NCI-H526 (cell line): ENCODE measurements around the gene TBX1.
A peak's percentile ranks its signal among the peaks of the same experiment; 100 is the strongest.
"Not testable (repeated sequence)": the region's sequence is repeated elsewhere in the genome, so short reads cannot be mapped to it uniquely, and the experiment has no call there.

Experiments
- DNase-seq, 2 experiments: peaks; one replicate each; lab custom pipeline; 2025; lab: John Stamatoyannopoulos, UW

Gene TBX1

DNA sequence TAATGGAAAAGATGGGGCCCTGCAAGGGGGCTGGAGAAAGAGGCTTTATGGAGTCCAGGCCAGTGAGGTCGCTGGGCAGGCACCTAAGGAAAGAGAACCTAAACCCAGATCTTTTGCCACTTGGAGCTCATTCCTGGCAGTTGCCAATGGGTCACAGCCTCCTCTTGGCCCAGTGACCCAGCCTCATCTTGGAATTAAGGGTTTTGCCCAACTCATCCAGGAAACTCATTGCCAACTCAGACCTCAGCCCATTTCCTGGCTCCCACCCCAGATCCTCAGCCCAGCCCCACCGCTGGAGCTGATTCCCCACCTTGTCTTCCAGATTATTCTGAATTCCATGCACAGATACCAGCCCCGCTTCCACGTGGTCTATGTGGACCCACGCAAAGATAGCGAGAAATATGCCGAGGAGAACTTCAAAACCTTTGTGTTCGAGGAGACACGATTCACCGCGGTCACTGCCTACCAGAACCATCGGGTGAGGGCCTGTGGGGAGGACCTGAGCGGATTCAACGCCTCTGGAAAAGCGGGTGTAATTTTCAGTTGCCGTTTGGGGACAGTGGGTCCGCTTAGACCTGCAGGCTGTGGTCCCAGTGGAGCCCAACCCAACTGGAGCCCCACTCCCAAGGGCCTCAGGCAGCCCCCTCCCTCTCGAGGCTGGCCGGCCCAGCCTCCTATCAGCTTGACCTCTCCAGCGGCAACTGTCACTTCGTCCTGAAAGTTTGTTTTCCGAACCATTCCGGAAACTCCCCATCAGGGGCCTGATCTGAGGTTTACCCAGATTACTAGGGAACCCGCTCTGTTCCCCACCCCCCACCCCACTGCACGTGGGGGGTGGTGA is 4.3 kb downstream of the TBX1 start:
- no peak for DNase-seq

DNA sequence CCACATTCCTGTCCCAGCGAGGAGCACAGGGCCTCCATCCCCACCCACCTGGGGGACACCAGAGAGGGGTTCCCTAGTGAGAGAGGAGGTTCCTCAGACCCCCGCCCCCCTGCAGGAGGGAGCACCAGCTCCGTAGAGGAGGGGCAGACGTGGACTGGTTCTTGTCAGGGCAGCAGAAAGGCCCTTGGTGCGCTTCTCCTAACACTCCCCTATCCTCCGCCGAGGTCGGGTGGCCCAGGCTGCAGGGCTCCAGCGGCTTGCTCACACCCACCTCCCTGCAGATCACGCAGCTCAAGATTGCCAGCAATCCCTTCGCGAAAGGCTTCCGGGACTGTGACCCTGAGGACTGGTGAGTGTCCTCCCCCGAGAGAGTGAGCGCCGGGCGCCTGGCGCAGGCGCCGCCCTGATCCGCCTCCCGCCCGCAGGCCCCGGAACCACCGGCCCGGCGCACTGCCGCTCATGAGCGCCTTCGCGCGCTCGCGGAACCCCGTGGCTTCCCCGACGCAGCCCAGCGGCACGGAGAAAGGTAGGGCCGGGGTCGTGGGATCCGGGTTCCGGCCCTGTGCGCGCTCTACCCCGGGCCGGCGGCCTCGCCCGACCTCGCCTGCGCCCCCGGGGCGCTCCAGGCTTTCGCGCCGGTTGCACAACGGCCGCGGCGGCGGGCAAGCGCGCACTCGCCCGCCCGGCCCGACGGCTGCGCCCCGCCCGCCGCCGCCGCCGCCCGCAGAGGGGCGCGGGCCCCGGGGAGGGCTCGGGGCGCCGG is 5.1 kb downstream of the TBX1 start:
- no peak for DNase-seq

DNA sequence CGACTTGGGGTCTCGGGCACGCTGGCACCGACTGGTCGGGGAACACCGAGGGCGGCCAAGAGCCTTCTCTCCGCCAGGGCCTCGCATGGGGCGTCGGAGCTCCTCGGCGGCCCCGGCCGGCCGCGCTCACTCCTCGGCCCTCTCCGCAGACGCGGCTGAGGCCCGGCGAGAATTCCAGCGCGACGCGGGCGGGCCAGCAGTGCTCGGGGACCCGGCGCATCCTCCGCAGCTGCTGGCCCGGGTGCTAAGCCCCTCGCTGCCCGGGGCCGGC is 5.6 kb downstream of the TBX1 start:
- no peak for DNase-seq

DNA sequence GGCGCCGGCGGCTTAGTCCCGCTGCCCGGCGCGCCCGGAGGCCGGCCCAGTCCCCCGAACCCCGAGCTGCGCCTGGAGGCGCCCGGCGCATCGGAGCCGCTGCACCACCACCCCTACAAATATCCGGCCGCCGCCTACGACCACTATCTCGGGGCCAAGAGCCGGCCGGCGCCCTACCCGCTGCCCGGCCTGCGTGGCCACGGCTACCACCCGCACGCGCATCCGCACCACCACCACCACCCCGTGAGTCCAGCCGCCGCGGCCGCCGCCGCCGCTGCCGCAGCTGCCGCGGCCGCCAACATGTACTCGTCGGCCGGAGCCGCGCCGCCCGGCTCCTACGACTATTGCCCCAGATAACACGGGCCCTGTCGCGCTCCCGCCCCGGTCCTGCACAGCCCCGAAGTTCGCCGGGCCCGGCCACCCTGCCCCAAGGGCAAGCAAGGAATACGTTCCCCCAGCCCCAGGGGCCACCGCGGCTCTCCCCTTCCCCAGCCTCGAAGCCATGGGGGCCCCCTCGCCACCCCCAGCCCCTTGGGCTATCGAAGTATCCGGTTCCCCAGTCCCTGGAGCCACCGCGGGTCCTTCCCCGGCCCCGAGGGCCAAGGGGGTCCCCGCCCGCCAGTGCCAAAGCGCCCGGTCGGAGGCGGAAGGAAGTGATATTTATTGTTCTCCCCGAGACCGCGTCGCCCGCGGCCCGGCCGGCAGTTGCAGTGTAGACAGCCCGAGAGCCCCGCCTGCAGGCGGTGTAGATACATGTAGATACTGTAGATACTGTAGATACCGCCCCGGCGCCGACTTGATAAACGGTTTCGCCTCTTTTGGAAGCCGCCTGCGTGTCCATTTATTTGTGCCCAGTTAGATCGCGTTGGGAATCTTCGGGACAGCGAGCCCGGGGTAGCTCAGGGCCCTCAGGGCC is 6.2 kb downstream of the TBX1 start:
- peak in 1 of 2 experiments; percentile 17 for DNase-seq

DNA sequence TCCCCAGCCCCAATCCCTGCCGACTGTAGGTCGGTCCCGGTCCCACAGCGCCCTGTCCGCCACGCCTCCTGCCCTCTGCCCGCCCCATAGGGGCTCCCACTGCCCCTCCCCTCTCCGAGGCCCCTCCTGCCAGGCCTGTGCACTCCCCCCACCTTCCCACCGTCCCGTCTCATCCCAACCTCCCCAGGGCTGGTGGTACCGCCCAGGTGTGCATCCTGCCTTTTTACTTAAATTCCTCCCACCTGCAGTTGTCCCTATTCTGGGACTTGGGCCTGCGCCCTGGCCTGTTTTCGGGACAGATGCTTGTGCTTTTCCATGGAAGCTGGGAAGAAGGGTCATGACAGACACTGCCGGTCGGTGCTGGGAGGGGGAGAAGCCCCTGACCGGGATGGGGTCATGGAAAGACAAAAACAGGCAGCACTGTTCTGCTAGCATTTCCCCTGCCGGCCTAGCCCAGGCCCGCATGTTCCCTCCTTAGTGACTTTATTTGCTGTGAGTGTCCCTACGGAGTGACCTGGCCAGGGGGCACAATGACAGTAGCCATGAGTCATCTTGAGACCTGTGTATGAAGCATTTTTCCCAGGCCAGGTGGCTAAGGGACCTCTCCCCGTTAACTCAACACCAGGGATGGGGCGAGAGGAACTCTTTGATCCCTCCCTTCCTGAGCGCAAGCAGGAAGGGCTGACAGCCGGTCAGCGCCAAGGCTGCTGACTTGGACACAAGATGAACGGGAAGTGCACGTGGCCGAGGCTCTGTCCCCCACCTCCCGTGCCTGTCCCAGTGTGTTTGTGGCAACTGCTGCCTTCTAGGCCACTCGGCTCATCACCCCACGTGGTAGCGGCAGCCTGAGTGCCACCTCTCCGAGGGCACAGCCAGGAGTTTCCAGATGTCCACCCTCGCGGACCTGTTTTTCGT is 7.1 kb downstream of the TBX1 start:
- DNase-seq, result no peak

DNA sequence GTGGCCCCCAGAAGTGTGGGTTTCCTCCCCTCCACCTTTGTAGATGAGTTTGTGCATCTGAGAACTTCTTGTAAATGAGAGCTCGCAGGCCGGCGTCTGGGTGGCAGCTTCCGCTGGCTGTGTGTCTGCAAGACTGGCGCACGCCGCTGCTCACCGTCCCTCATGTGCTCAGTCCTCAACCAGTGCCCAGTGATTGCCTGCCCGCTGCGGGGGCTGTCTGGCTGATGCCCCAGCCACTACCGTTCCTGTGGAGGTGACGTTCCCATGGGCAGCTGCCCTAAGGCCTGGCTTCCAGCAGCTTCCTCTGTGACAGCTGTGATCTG is 8.8 kb downstream of the TBX1 start:
- no peak for DNase-seq

DNA sequence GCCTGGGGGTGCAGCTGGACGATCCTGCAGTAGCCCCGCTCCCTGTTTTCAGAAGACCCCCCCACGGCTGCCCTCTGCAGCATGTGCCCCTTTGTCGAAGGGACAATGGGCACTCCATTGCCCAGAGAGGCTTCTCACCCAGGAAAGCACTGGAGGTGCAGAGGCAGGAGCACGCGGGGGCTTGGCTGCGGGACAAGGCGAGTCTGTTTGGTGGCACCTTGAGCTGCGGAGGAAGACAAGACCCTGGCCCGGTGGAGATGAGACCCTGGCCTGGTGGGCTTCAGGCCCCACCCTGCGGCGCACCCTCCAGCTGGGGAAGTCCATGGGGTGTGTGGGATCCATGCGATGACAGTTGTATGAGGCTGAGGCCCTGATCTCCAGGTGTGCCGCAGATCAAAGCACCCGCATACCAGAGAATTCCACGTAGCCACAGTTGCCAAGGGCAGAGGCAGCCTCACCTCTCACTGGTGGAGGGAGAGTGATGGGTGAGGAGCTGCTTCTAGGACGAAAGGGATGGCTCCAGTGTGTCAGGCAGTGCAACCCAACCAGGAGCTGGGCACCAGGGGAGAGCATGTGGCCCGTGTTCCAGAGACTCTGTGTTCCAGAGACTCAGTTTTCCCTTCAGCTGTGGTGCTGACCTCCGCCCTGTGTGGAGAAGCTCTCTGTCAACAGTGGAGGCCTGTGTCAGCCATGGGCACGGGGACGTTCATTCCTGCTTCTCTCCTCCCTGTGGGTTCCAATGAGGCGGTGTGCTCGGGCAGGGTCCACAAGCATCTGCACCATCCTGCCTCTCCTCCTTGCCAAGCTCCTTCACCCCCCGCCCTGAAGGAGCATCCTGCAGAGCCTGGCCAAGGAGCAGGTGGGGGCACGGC is 10.0 kb downstream of the TBX1 start:
- no peak for DNase-seq

DNA sequence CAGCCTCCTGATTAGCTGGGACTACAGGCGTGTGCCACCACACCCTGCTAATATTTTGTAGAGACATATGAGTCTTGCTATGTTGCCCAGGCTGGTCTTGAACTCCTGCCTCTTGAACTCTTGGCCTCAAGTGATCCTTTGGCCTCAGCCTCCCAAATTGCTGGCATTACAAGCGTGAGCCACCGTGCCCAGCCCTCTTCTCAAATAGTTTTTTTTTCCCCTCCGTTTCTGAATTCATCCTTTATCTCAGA is 11.8 kb downstream of the TBX1 start:
- DNase-seq, result no peak

DNA sequence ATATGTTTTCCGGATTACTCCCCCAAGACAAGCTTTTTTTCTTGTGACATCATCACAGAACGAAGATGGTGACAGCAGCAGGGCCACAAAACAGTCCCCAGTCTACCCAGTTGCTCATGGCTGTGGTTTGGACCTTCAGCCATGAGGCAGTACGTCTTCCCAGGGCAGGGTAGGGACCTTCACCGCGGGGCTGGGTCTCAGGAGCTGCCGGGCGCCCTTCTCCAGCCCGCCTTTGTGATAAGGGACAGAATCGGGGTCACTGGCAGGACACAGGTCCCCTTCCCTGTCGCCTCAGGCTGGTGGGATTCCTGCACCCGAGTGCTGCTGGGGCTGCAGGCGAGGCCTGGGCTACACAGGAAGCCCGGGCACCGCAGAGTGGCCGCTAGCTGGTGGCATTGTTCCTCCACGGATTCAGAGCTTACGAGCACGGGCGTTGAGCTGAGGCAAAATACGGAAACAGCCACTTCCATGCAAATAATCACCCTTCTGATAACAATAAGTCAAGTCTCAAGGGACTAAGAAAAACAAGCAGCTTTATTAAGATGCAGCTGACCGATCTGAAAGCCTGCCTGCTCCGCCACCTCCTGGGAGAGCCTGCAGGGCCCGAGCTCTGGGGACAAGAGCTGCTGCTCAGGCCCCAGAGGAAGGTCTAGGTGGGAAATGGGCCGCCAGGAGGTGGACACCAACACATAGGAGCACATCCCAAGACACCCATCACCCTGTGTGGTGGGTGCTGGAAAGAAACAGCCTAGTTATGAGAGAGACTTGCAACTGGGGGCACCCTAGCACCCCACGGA is 12.3 kb downstream of the TBX1 start:
- DNase-seq, result peak; percentile 90 to 92

DNA sequence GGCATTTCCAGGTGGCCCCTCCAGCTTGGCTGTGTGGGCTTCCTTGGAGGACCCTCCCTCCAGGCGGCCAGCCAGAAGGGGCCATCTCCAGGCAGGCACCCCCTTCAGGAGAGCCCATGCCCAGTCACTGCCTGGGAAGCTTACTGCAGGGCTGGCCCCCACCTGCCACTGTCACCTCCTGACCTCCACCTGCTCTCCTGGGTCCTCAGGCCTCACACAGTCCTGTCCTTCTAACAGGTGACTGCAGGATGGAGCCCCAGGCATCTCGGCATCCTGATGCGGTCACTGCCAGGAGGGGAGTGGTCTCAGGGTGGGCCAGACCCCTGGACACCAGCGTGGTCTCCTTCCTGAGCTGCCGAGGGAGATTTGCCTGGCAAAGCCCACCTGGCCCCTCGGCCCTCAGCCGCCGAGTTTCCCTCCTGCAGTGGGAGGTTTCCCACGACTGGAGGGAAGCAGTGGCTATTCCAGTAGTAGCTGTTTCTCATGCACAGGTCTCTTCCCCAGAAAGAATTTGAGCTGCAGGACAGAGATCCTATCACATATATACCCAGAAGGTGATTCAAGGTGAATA is 13.0 kb downstream of the TBX1 start:
- DNase-seq, result no peak

DNA sequence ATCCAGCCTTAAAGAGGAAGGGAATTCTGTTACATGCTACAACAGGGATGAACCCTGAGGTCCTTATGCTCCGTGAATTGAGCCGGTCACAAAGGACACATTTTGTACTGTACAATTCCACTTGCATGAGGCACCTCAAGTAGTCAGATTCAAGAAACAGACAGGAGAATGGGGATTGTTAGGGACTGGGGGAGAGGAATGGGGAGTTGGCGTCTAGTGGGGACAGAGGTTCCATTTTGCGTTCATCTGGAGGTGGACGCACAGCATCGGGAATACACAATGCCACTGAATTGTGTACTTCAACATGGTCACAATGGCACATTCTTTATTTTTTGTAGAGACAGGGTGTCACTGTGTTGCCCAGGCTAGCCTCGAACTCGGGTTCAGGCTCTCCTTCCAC is 14.1 kb downstream of the TBX1 start:
- no peak for DNase-seq

DNA sequence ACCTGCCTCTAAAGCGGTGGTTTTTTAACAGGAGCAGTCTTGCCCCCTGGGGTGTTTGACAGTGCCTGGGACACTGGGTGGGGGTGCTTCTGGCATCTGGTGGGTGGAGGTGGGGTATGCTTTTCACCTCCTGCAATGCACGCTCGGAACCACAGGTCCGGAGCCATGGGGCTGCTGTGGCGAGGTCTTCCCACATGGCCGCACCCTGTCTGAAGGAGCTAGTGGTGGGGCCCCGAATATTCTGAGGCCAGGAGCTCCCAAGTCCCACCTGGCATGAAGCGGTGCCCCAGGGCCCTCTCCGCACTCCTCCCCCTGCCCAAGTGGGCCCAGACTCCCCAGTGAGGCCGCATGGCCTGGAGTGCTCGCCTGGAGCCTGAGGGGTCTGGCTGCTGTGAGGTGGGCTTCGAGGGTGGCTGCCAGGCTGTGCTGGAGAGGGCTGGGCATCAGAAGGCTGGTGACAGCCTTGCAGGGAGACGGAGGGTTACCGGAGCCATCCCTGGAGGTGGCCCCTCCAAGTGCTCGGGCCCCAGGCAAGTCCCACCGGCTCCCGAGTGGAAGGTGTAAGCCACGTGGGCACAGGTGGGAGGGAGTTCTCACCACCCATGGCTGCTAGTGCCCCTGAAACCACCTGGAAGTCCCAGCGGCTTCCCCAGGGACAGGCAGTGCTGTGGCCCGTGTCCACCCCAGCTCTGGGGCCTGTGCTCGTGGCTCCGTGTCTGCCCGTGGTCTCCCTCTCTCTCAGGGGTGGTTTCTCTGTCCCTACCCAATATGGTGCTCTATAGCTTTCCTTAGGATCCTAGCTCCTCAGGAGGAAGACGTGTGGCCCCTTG is 15.1 kb downstream of the TBX1 start:
- no peak for DNase-seq

DNA sequence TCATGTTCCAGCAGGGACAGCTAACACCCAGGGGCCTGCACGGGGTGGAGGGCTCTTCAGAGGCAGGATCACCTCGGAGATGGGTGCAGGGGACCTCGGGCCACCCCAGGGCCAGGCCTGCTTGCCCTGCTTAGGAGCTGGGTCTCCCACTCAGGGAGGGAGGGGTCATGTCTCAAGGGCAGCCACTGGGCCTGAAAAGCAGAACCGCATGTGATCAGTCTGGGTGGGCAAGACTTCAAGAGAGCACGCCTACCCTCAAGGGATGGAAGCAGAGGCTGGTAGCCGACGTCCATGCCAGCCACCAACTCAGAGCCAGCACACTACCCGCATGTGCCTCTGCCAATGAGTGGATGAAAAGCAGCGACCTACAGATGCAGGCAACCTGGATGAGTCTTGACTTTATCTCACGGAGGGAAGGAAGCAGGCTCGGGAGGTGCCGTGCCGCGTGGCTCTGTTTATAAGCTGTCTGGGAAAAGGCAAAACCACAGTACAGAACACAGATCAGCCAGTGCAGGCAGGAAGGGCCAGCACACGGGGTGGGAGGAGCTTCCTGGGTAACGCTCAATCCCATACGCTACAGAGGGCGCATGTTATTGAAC is 16.0 kb downstream of the TBX1 start:
- no peak for DNase-seq

DNA sequence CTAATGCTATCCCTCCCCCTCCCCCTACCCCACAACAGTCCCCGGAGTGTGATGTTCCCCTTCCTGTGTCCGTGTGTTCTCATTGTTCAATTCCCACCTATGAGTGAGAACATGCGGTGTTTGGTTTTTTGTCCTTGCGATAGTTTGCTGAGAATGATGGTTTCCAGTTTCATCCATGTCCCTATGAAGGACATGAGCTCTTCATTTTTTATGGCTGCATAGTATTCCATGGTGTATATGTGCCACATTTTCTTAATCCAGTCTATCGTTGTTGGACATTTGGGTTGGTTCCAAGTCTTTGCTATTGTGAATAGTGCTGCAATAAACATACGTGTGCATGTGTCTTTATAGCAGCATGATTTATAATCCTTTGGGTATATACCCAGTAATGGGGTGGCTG is 16.6 kb downstream of the TBX1 start:
- DNase-seq, result not testable (repeated sequence)

DNA sequence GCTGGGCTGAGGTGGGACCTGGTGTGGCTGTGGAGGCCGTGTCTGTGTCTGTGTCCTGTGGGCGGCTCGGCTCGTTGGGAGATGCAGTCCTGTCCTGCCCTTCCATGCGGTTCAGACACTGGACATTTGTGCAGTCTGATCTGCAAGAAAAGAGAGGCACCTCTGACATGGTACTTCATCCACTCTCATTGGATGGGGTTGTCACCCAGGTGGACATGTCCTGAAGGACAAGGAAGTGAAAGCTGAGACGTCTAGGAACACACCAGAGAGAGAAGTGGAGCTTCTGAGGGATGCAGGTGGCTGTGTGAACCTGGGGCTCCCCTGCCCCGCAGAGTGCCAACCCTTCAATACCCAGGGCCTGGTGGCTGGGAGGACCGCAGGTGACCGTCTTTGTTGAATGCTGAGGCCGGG is 18.4 kb downstream of the TBX1 start:
- DNase-seq, result no peak

DNA sequence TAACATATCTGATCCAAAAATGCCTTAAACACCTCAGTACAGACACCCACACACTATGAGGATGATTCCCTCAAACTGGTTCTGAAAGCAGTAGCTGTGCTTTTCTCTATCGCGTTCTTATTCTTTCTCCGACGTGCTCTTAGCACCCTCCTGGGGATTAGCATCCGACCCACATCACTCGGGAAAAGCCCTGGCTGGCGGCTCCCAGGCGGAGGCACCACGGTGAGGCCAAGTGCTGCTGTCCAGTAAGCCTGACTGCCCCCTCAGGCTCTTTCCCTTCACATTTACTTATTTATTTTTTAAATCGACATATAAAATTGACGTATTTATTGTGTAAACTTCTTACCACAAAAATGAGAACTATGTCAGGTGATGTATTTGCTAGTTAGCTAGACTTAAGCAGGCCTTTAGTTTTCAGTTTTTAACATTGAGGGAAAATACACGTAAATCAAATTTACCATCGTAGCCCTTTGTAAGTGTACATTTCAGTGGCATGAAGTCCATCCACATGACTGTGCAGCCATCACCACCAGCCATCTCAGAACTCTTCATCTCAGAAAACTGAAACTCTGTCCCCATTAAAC is 19.2 kb downstream of the TBX1 start:
- no peak for DNase-seq

DNA sequence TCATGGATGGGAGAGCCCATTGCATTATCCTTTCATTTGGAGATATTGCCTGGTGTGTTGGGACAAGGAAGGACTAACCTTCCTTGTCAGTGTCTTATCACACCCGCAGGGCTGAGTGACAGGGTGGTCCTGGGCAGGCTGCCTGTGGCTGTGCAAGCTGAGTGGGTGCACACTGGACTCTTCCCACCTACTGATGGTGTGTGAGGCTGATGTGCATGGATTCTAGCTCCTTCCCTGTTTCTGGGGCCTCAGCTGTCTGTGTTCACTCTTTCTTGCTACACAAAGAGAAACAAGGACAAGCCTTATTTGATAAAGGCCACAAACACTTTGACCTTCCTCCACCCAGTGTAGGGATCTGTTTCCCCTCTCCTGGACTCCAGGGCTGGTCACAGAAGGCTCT is 22.0 kb downstream of the TBX1 start:
- no peak for DNase-seq
